GM19455 (cell line): Measurements from ENCODE around the gene B3GAT3.
"Not testable (repeated sequence)": the region's sequence is repeated elsewhere in the genome, so short reads cannot be mapped to it uniquely, and the experiment has no call there.

Experiments used
- ATAC-seq: cut with Tn5 transposase; IDR thresholded peaks from one replicate; pipeline ENCODE4 v1.9.1; 2021; ENCODE audit not compliant: unreplicated experiment

B3GAT3 gene

DNA sequence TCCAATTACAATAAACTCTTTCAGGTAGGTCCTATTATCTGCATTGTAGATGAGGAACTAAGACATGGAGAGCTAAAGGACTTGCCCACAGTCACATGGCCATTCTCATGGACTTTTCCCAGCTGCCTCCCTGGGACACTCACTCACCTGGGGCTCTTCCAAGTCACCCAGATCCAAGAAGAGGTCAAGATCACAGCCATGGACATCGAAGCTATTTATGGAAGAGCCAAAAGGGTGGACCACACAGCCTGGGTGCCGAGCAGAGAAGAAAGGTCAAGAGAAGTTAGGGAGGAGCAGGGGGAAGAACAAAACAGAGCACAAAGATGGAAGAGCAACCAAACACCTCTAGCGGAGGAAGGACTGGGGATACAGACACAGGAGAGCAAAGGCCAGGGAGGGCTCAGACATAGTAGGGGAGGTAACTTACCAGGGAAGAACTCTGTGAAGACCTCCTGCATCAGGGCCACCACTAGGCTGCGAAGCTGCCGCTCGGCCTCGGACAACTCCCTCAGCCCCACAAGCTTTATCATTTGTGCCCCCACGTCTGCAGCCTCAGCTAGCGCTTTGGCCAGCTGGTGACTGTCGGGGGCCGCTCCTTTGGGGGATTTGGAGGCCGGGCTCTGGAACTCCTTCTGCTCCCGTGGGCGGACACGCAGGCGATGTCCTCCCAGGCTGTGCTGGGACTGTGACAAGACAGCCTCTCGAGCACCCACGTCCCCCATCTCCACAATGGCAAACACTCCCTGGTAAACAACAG, 40.6 kb downstream of the B3GAT3 start:
- ATAC-seq = no peak

DNA sequence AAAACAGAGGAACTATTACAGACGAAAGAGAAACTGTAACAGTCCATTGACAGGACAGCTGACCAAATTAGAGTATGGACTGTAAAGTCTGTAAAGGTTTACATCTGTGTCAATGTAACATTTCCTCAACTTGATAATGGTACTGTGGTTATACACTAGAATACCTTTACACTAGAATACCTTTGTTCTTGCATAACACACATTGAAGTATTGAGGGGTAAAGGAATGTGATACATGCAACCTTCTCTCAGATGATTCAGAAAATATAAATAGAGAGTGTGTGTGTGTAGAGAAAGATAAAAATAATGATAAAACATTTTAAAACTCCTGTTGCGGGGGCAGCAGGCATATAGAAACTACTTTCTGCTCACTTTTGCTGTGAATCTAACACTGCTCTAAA, 42.5 kb downstream of the B3GAT3 start:
- ATAC-seq = no peak

DNA sequence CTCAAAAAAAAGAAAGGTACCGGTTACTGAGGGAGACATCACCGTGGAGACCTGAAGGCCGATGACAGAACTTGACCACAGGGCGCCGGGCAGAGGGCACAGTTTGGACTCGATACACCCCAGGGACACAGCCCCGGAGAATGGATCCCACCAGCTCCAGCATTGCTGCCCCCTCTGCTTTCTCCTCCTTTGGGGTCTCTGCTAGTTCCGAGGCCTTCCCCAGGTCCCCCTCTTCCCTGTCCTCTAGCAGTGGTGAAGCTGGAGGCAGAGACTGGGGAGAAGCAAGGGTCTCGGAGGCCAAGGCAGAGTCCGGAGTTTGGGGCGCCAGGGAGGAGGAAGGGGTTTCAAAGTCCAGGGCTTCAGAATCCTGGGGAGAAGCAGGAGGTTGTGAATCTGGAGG, 43.2 kb downstream of the B3GAT3 start:
- no peak for ATAC-seq

DNA sequence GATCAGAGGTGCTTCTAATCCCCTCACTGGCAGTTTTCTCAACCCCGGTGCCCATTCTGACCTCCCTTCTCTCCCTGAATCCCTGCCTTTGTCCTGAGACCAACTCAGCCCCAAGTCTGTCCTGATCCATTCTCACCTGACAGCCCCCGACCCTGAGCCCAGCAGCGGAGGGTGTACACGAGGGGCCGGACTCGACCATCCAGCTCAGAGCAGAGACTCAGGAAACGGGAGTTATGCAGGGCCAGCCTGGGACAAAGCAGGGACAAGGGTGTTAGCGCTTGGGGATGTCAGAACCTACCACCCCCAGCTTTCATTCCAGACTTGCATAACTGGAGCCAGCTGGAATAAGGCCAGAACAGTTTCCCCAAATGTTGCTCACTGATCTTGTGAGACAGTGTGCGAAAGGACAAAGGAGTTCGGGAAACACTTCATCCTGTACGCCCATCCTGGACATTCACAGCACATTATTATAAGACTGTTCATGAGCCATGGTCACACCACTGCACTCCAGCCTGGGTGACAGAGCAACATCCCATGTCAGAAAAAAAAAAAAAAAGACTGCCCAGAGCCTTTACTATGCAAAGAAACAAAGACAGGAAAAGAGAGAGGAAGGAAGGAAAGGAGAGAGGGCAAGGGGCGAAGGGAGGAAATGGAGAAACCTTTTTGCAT, 44.6 kb downstream of the B3GAT3 start:
- ATAC-seq = no peak

DNA sequence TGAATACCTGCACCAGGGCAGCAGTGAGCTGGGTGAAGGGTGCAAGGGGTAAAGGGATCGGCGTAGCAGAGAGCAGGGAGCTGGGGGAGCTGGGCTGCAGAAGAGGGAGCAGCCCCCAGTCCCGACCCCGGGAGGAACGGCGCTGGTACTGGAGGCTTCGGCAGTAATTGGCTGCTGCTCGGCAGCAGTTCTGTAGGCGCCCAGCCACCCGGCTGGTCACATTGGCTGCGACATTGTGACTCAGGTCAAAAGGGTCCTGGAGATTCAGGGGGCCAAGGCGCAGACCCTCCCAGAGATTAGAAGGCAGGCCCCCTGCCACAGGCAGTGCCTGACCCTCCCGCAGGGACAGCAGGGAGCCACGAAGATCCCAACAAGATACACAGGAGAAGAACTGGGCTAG, 45.9 kb downstream of the B3GAT3 start:
- no peak for ATAC-seq

DNA sequence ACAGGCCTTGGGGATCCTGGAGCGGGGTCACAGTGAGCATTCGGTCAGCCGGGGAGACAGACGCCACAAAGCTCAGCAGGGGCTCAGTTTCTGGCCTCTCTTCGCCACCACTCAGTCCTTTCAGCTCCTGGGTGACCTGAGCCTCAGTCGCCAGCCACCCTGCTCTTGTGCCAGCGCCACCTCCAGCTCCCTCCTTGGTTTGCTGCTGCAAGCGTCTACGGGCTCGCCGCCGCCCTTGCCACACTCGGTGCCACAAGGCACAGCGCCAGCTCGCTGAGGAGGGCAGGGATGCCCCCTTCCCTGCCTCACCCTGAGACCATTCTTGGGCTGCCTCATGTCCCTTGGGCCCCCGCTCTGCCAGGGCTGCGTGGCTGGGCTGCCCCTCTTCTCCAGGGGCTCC, 46.6 kb downstream of the B3GAT3 start:
- ATAC-seq = no peak

DNA sequence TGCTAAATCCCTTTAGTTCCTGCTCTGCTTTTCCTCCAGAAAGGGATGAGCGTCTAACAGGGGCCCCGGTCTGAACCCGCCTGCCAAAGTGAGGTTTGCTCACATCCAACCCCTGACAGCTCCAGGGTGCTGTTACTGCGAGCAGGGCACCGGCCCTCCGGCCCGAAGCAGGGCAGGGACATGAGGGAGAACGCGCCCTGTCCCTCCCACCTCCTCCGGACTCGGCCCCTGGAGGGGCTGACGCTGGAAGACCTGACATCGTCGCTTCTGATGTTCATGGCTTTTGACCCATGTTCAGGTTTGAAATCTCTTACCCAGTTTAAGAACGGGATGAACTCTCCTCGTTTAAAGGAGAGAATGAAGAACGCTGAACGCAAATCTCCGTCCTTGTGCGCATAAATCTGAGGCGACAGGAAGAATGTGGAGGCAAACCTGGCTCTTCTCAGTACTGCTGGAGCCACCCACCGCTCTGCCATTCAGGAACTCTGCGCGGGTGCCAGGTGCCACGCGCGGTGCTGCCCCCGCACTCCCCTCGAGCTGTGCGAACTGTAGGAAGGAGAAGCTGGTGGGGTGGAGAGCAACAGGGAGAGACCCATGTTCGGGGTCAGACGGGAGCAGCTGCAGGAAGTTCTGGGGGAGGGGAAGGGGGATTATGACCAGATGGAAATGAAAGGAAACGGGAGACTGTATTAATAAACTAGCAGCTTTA, 47.3 kb downstream of the B3GAT3 start:
- ATAC-seq = peak; percentile 2

DNA sequence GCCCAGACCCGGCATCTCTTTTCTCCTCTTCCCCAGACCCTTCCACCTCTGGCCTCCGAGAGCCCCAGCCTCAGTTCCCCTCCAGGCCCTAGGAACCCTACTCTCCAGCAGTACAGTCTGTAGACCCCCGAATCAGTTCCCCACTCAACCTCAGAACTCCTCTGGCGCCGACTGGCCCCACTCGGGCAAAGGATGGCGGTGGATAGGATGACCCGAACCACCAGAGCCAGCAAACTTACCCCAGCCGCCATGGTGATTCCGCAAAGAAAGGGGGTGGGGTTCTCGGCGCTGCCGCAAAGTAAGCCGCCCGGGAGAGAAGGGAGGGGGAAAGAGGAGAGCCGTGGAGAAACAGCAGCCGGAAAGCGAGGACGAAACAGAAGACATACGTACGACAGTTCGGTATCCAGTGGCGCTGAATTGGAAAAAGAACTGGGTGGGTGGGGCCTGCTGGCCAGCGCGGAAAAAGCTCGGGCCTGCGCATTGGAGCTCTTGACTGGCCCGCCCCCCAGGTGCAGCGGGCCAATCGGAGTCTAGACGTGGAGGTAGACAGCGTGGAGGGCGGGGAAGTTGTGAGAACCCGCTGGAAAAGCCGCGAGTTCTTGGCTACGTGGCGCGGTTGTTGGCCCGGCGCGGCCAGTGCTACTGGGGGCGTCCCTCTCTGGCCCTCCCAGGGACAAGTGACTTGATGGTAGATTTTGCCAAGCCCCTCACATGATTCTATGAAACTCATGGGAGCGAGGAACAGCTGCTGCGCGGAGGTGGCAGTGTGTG, 48.0 kb downstream of the B3GAT3 start, which contains the start of gene EEF1G:
Gene EEF1G (minus strand): TSS at position 300 of the 771 bp plus-strand sequence. CDS start 49 bp downstream, at position 251.
- ATAC-seq = peak; percentile 77

DNA sequence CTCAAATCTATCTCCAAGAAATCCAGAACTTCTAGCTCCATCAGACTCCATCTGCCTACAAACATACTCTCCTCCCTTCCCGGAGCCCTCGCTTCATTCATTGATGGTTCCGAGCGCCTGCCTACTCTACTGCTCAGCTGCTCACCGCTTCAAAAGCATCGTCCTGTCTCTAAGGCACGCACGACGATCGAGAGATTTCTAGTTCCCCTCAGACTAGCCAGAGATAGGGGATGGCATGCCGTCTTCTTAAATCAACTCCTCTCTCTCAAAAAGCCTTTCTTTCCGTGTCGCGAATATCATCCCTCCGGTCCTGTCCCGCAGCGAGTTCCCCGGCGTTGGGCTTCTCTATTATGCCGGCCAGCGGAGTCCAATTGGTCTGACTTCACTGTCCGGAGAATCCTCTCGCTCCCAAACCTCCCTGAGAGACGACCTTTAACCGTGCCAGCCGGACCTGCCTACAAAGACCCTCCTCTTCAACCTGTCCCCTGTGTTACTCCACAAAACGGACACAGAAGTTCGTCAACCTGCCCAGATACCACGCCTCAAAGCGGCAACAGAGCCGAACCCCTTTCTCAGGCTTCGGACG, 48.7 kb downstream of the B3GAT3 start:
- no peak for ATAC-seq

DNA sequence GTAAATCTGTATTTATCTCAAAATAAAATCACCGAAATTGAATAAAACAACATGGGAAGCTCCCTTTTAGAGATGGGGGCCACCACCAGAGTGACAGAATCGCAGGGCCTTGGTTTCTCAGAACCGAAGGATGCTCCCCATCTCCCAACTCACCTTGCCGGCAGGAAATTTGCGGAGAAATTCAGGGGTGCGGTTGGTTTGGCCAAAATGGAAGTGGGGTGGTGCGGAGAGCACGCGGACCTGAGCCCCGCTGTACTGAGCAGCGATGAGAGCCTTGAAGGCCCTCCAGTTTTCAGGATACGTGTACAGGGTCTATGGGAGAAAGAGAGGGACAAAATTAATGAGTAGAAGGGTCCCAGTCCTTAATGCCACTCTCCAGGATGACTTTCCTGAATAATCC, 49.4 kb downstream of the B3GAT3 start:
- ATAC-seq = no peak

DNA sequence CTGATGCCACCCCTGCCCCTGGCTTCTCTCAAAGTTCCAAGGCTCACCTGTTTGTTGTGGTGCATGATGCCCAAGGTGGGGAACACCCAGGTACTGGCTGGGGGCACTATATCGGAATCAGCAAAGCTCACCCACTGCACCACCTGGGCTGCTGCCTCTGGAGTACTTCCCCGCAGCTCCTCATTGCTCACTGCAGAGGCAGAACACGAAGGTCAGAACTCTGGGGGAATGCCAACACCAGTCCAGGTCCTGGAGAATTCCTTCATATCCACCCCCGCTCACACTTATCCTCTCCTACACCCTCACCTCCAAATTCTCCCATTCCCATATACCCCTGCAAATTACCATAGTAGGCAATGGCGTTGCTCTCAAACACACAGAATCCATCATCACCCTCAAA, 50.3 kb downstream of the B3GAT3 start:
- not testable (repeated sequence) for ATAC-seq

DNA sequence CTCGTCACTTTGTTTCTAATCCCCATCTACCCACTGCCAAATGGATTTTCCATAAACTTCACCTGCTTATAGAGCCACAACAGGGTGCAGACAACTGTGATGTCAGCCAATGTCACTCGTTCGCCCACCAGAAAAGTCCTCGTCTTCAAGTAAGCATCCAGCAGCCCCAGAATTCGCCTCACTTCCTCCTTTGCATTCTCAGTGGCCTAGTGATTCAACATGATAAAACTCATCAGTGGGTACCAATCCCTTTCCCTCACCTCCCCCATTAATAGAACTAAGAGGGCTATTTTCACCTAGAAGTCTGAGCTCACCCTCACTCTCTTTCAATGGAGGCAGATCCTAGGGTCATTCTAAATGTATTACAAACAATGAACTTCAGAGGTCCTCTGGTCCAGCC, 50.9 kb downstream of the B3GAT3 start:
- not testable (repeated sequence) for ATAC-seq

DNA sequence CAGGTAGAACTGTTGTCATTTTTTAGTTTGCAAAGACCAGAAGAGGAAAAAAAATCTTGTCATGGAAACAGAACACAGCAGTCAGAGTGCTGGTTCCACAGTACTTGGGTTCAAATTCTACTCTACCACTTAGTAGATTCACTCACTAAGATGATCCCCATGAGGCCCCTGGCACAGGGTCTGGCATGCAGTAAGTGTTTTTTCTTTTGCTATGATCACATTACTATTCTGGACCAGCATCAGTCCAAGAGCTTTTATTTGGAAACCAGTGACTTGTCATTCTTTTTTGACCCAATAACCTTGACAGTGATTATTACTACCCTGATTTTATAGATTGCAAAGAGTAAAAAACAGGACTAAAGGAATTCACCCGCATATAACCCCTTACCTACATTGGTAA, 52.2 kb downstream of the B3GAT3 start:
- ATAC-seq = no peak

DNA sequence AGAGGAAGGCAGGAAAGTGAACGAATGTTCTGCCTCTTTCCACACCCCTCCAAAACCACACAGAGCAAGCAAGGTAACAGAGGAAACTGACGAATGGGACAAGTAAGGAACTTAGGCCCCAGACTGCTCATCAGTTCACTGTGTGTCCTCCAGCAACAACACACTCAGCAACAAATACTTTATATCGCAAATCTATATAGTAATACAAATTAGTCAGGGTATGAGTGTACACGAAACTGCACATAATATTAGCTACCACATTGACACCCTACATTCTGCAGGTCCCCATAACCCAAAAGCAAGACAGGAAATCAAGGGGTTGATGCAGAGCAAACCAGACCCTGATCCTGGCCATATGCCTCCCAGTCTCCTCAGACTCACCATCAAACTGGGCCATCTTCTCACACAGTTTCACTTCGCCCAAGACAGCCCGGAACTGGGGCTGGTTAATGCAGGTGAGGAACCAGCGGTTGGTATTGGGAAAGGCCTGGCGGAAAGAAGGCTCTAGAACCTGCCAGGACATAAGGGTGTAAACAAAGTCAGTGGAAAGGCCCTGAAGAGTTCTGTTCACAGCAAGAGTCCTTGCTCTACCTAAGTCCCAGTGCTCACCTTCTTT, 54.7 kb downstream of the B3GAT3 start:
- ATAC-seq = no peak

DNA sequence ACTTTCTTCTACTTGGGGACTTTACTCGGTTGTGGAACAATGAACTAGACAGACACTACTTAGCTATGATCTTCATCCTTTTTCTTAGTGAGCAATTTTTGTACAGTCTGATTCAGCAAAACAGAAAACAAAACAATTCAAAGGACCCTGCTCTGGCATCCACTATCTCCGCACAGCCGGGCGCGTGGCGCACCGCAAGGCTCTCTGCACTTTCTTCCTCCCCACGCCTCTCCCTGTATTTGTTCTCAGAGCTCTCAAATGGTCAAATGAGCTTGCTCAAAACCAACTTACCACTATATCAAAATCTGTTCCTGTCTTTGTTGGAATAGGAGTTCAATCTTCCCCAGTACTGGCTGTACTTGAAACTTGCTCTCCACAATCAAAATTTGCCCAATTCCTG, 55.5 kb downstream of the B3GAT3 start:
- no peak for ATAC-seq
